SU-DHL-6 (cell line): ENCODE results near the gene RIPK3.
"Not testable (repeated sequence)": the region's sequence is repeated elsewhere in the genome, so short reads cannot be mapped to it uniquely, and the experiment has no call there.

ENCODE experiments used
- H2AFZ ChIP-seq: fragments of 200-600 bp; sonication (generic); 2 replicates; pipeline ENCODE4 v1.6.1; 2014; ENCODE audit warnings: low read depth, mild to moderate bottlenecking, moderate library complexity, mixed read lengths, antibody characterized with exemption, low read length; ENCODE audit not compliant: severe bottlenecking
- H3F3A ChIP-seq: fragments of 200-600 bp; shearing (Covaris generic); 2 replicates; pipeline ENCODE4 v1.6.0; 2016; ENCODE audit warnings: antibody characterized with exemption, mild to moderate bottlenecking; ENCODE audit not compliant: insufficient read depth
- H3K27ac ChIP-seq: fragments of 200-600 bp; sonication (generic); 2 replicates; pipeline ENCODE4 v1.5.1; 2016; ENCODE audit warnings: low read depth, mild to moderate bottlenecking, low read length, moderate library complexity, mixed read lengths
- H3K27me3 ChIP-seq: fragments of 200-600 bp; sonication (generic), shearing (Covaris generic); 2 replicates; pipeline ENCODE4 v1.6.0; 2014; ENCODE audit warnings: mild to moderate bottlenecking, low read length
- H3K36me3 ChIP-seq: fragments of 200-600 bp; sonication (generic); 2 replicates; pipeline ENCODE4 v1.6.1; 2014; ENCODE audit warnings: mild to moderate bottlenecking, low read length, mixed read lengths
- H3K4me2 ChIP-seq: fragments of 300-600, 200-600 bp; shearing (Covaris generic), sonication (generic); 2 replicates; pipeline ENCODE4 v1.6.0; 2014; ENCODE audit warnings: low read length, low read depth, mild to moderate bottlenecking; ENCODE audit not compliant: poor library complexity, severe bottlenecking
- H3K4me3 ChIP-seq: fragments of 200-600 bp; sonication (generic); 2 replicates; pipeline ENCODE4 v1.5.1; 2014; ENCODE audit warnings: antibody characterized with exemption, low read length, mild to moderate bottlenecking, mixed read lengths; ENCODE audit not compliant: insufficient read depth, poor library complexity, severe bottlenecking
- H3K79me2 ChIP-seq: fragments of 200-600 bp; sonication (generic); 2 replicates; pipeline ENCODE4 v1.6.1; 2014; ENCODE audit warnings: mild to moderate bottlenecking, low read length, moderate library complexity; ENCODE audit not compliant: insufficient read depth
- H3K9ac ChIP-seq: fragments of 200-600 bp; sonication (generic); 2 replicates; pipeline ENCODE4 v1.7.0; 2014; ENCODE audit warnings: mild to moderate bottlenecking, low read length
- H3K9me2 ChIP-seq: fragments of 200-600 bp; sonication (generic); replicated peaks from 2 replicates; pipeline ENCODE4 v1.6.1; 2014; ENCODE audit warnings: low read length; ENCODE audit not compliant: insufficient read depth
- H3K9me3 ChIP-seq: fragments of 200-600 bp; sonication (generic); 2 replicates; pipeline ENCODE4 v1.6.1; 2014; ENCODE audit warnings: low read length, mixed read lengths; ENCODE audit not compliant: insufficient read depth
- H4K20me1 ChIP-seq: fragments of 200-600 bp; sonication (generic); 2 replicates; pipeline ENCODE4 v1.6.1; 2014; ENCODE audit warnings: low read depth, mild to moderate bottlenecking, antibody characterized with exemption, low read length, moderate library complexity, mixed read lengths
- CTCF ChIP-seq: fragments of 200-600 bp; sonication (generic); IDR thresholded peaks from one replicate; pipeline ENCODE4 v1.5.1; 2017; ENCODE audit warnings: antibody characterized with exemption, mild to moderate bottlenecking, low read length, moderate library complexity; ENCODE audit not compliant: insufficient read depth, poor library complexity, severe bottlenecking
- EZH2phosphoT487 ChIP-seq: fragments of 200-600 bp; sonication (generic), shearing (Covaris generic); conservative IDR thresholded peaks from 2 replicates; pipeline ENCODE4 v1.6.1; 2018; ENCODE audit warnings: mild to moderate bottlenecking, antibody characterized with exemption, low read length, moderate library complexity, mixed read lengths

The RIPK3 gene

GRCh38 chr14:24355009-24355408, 15.2 kb upstream of the RIPK3 start:
- no peaks in the 10 kb centered on the region for H4K20me1 ChIP-seq
- H3K9me2 ChIP-seq = no peaks in the 10 kb centered on the region
- H3K9ac ChIP-seq = no peak overlapping the region
- no peak overlapping the region for H2AFZ ChIP-seq
- TF ChIP-seq CTCF (no peak), EZH2phosphoT487 (no peak)
- no peaks in the 10 kb centered on the region for H3F3A ChIP-seq
- H3K27ac ChIP-seq = no peak overlapping the region
- no peak overlapping the region for H3K4me2 ChIP-seq
- no peaks in the 10 kb centered on the region for H3K9me3 ChIP-seq
- H3K4me3 ChIP-seq = no peak overlapping the region
- no peaks in the 10 kb centered on the region for H3K36me3 ChIP-seq
- H3K79me2 ChIP-seq = no peaks in the 10 kb centered on the region
- no peaks in the 10 kb centered on the region for H3K27me3 ChIP-seq

- H3F3A ChIP-seq, H3K79me2 ChIP-seq, H3K27me3 ChIP-seq, H3K9ac ChIP-seq, H4K20me1 ChIP-seq, H3K36me3 ChIP-seq, H3K9me2 ChIP-seq, H3K4me2 ChIP-seq, H3K9me3 ChIP-seq, H2AFZ ChIP-seq, H3K27ac ChIP-seq, H3K4me3 ChIP-seq: not testable (repeated sequence)
Observed at GRCh38 chr14:24354482-24354825, 14.7 kb upstream of the RIPK3 start.

DNA sequence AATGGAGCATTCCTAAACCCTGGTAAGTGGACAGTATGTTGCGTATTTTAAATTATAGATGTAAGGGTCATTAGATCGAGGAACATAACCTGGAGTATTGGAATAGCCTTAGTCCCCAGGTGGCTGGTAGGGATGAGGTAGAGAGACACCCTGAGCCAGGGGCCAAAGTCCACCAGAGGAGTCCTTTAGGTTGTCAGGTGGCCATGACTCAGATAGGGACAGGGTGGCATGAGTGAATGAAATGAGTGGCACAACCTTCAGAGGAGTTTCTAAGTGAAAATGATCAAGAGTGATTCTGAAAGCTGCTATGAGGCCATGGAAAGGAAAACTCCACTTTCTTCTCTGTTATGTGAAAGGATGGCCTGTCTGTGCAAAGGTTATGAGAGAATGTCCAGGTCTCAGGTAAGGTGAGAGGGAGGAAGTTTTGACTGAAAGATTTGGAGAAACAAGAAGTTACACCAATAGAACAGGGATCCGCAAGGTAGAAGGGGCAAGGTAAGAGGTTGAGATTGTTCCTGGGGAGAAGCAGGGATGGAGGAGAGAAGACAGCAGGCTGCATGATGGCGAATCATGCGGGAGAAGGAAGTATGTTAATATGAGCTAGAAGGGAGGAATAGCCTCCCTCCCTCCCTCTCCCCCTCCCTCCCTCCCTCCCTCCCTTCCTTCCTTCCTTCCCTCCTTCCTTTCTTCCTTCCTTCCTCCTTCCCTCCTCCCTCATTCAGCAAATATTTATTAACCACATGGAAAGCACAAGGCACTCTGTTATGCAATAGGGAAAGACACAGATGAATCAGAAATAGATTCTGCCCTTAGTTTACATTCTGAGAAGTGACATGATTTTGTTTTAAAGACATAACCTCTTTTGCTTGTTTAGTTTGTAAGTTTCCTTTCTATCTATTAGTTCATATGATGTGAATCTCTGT, 14.0 kb upstream of the RIPK3 start:
- H3F3A ChIP-seq = no peaks in the 10 kb centered on the region
- no peaks in the 10 kb centered on the region for H3K79me2 ChIP-seq
- H3K27ac ChIP-seq = no peak overlapping the region
- H4K20me1 ChIP-seq = no peaks in the 10 kb centered on the region
- no peak overlapping the region for H3K4me2 ChIP-seq
- H3K9me3 ChIP-seq = no peaks in the 10 kb centered on the region
- TF ChIP-seq CTCF (no peak), EZH2phosphoT487 (no peak)
- H3K36me3 ChIP-seq = no peaks in the 10 kb centered on the region
- H3K9me2 ChIP-seq = no peaks in the 10 kb centered on the region
- H2AFZ ChIP-seq = no peak overlapping the region
- H3K4me3 ChIP-seq = no peak overlapping the region
- no peaks in the 10 kb centered on the region for H3K27me3 ChIP-seq
- no peak overlapping the region for H3K9ac ChIP-seq

GRCh38 chr14:24351517-24351916, 11.7 kb upstream of the RIPK3 start:
- no peaks in the 10 kb centered on the region for H3K9me2 ChIP-seq
- no peaks in the 10 kb centered on the region for H4K20me1 ChIP-seq
- no peaks in the 10 kb centered on the region for H3K27me3 ChIP-seq
- no peak overlapping the region for H3K4me2 ChIP-seq
- no peaks in the 10 kb centered on the region for H3K79me2 ChIP-seq
- H3K9ac ChIP-seq = no peak overlapping the region
- H3F3A ChIP-seq = no peaks in the 10 kb centered on the region
- no peak overlapping the region for H3K27ac ChIP-seq
- no peak overlapping the region for H3K4me3 ChIP-seq
- no peaks in the 10 kb centered on the region for H3K36me3 ChIP-seq
- no peak overlapping the region for H2AFZ ChIP-seq
- TF ChIP-seq EZH2phosphoT487 (no peak), CTCF (no peak)
- no peaks in the 10 kb centered on the region for H3K9me3 ChIP-seq
